ENCODE measurements around the gene HCK.

Gene HCK

GRCh38 chr20:32078791-32079190 lies 26.7 kb downstream of the HCK start:
- DNase-seq = peak in 2 of 42 donors; percentile 13 to 27
- intact Hi-C loops (cut with DNase I) = no loop called here

- intact Hi-C loops (cut with DNase I) = no loop called here
- no peak for DNase-seq
These were observed 27.6 kb downstream of the HCK start for GRCh38 chr20:32079655-32080109.

- no peak for DNase-seq
- intact Hi-C loops (cut with DNase I) = no loop called here
These were observed 28.7 kb downstream of the HCK start for GRCh38 chr20:32080783-32081182.

GRCh38 chr20:32083469-32083868 lies 31.4 kb downstream of the HCK start:
- no peak for DNase-seq

GRCh38 chr20:32087070-32087469 lies 35.0 kb downstream of the HCK start:
- no peak for DNase-seq
- intact Hi-C loops (cut with DNase I) = no loop called here

More at GRCh38 chr20:32083469-32083868, 31.4 kb downstream of the HCK start:
- intact Hi-C loops (cut with DNase I) = no loop called here

- DNase-seq = no peak
- intact Hi-C loops (cut with DNase I) = no loop called here
These were observed 36.7 kb downstream of the HCK start for GRCh38 chr20:32088759-32089158.

GRCh38 chr20:32089637-32090362 lies 37.8 kb downstream of the HCK start:
- intact Hi-C loops (cut with DNase I) = loop anchor here (10.0 kb wide), 1 partner anchor 265 kb away; no protein-coding TSS in a partner anchor
- no peak for DNase-seq

- DNase-seq = peak; percentile 60 to 91 (median 82)
- intact Hi-C loops (cut with DNase I) = loop anchor here (10.0 kb wide), 1 partner anchor 267 kb away; no protein-coding TSS in a partner anchor
These were observed 39.9 kb downstream of the HCK start for GRCh38 chr20:32091888-32092346.

GRCh38 chr20:32098786-32099185 lies 46.7 kb downstream of the HCK start:
- DNase-seq = no peak
- intact Hi-C loops (cut with DNase I) = loop anchor here (10.0 kb wide), 1 partner anchor 274 kb away; no protein-coding TSS in a partner anchor

- no peak for DNase-seq
- intact Hi-C loops (cut with DNase I) = loop anchor here (10.0 kb wide), 1 partner anchor 86 kb away; no protein-coding TSS in a partner anchor
These were observed 56.9 kb downstream of the HCK start for GRCh38 chr20:32108814-32109391.

GRCh38 chr20:32109392-32110172 lies 57.5 kb downstream of the HCK start, which contains the start of gene TM9SF4:
Gene TM9SF4, plus strand, starts transcription at chr20:32109714. Its CDS starts 27 bp downstream, at chr20:32109741.
- peak; percentile 84 to 98 (median 93) for DNase-seq
- intact Hi-C loops (cut with DNase I) = loop anchor here (10.0 kb wide), 1 partner anchor 85 kb away; no protein-coding TSS in a partner anchor

GRCh38 chr20:32110173-32110704 lies 58.2 kb downstream of the HCK start:
- peak in 7 of 42 donors; percentile 7 to 39 (median 19) for DNase-seq
- intact Hi-C loops (cut with DNase I) = no loop called here

GRCh38 chr20:32110727-32111126 lies 58.7 kb downstream of the HCK start:
- intact Hi-C loops (cut with DNase I) = no loop called here

GRCh38 chr20:32111156-32111686 lies 59.2 kb downstream of the HCK start:
- intact Hi-C loops (cut with DNase I) = no loop called here
- DNase-seq = no peak

More at GRCh38 chr20:32110727-32111126, 58.7 kb downstream of the HCK start:
- DNase-seq = no peak

- DNase-seq = peak in 12 of 42 donors; percentile 5 to 23 (median 14)
- intact Hi-C loops (cut with DNase I) = no loop called here
These were observed 59.7 kb downstream of the HCK start for GRCh38 chr20:32111753-32112152.

GRCh38 chr20:32112841-32113240 lies 60.8 kb downstream of the HCK start:
- DNase-seq = peak in 6 of 42 donors; percentile 10 to 59 (median 30)
- intact Hi-C loops (cut with DNase I) = no loop called here

- DNase-seq = no peak
- intact Hi-C loops (cut with DNase I) = no loop called here
These were observed 61.7 kb downstream of the HCK start for GRCh38 chr20:32113591-32114260.

- intact Hi-C loops (cut with DNase I) = no loop called here
- peak in 1 of 42 donors; percentile 9 for DNase-seq
These were observed 62.4 kb downstream of the HCK start for GRCh38 chr20:32114305-32114960.

Data from head of caudate nucleus (tissue), 42 donors.